GM15510 (cell line): ENCODE measurements around the gene SOX21.

ENCODE experiments used
- POLR2A ChIP-seq: IDR thresholded peaks from 3 replicates; pipeline ENCODE4 v1.6.1; 2011; ENCODE audit warnings: borderline replicate concordance; ENCODE audit not compliant: insufficient read length; ENCODE audit errors: extremely low read depth

SOX21 gene

GRCh38 chr13:94712287-94712811 lies at the start of gene SOX21:
TSS of gene SOX21 (minus strand) at chr13:94712545. CDS start at chr13:94712049, 496 bp downstream.
- no peak for TF ChIP-seq POLR2A

GRCh38 chr13:94761407-94761806 lies 49.1 kb upstream of the SOX21 start:
- no peak for TF ChIP-seq POLR2A

- no peak for TF ChIP-seq POLR2A
Measured at GRCh38 chr13:94759120-94759728, 46.9 kb upstream of the SOX21 start.

GRCh38 chr13:94758436-94758960 lies 46.2 kb upstream of the SOX21 start:
- TF ChIP-seq POLR2A, result no peak

- no peak for TF ChIP-seq POLR2A
Measured at GRCh38 chr13:94753327-94753726, 41.0 kb upstream of the SOX21 start.

- no peak for TF ChIP-seq POLR2A
Measured at GRCh38 chr13:94749162-94749561, 36.8 kb upstream of the SOX21 start.

GRCh38 chr13:94739235-94739634 lies 26.9 kb upstream of the SOX21 start:
- TF ChIP-seq POLR2A, result no peak

GRCh38 chr13:94731028-94731427 lies 18.7 kb upstream of the SOX21 start:
- TF ChIP-seq POLR2A, result no peak

- no peak for TF ChIP-seq POLR2A
Measured at GRCh38 chr13:94726425-94726824, 14.1 kb upstream of the SOX21 start.

- no peak for TF ChIP-seq POLR2A
Measured at GRCh38 chr13:94722609-94723345, 10.4 kb upstream of the SOX21 start.

- TF ChIP-seq POLR2A, result no peak
Measured at GRCh38 chr13:94717916-94718315, 5.6 kb upstream of the SOX21 start.

- TF ChIP-seq POLR2A, result no peak
Measured at GRCh38 chr13:94716016-94716415, 3.7 kb upstream of the SOX21 start.

- no peak for TF ChIP-seq POLR2A
Measured at GRCh38 chr13:94713561-94714182, 1.3 kb upstream of the SOX21 start.

GRCh38 chr13:94712812-94713560 lies 641 bp upstream of the SOX21 start:
- TF ChIP-seq POLR2A, result no peak
